ENCODE measurements around the gene PHLDA3.

The PHLDA3 gene

DNA sequence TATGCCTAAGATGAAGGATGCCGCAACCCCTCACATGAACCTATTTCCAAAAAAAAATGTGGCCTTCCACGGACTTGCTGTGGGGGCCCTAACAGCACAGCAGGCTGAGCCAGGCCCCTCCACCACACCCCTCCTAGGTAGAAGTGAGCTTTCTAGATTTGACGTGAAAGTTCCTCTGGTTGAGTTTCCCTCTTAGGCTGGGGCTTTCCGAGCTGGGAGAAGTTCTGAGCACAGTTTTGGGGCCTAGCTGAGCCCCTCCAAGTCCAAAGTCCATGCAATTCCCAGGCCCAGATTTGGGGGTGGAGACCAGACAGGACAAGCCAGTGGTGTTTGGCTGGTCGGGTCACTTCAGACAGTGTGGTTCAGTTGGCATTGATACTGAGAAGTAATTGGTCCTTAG is 13.8 kb upstream of the PHLDA3 start:
- no peak overlapping the region for H3K4me3 ChIP-seq (ENCODE audit: low read depth, low read length)
- no peaks in the 10 kb centered on the region for H3K4me1 ChIP-seq (ENCODE audit: control insufficient read depth, insufficient read depth, low read length)
- ChIA-PET CTCF (interaction anchor here (0.6 to 14.9 kb wide), 28 partner anchors 9 to 366 kb away, joined by 3 to 471 read pairs (median 7); partner anchors contain the start of genes CSRP1 and NAV1), POLR2A (interaction anchor here (0.6 to 4.4 kb wide), 6 partner anchors 10 to 45 kb away, joined by 3 to 42 read pairs (median 6); no protein-coding TSS in a partner anchor)
- H3K27ac ChIP-seq (ENCODE audit: extremely low read depth, low read depth, low read length), result no peak overlapping the region
- H3K9me3 ChIP-seq (ENCODE audit: control insufficient read depth, insufficient read depth, low read depth, low read length), result no peaks in the 10 kb centered on the region
- TF ChIP-seq, protein P1, sequence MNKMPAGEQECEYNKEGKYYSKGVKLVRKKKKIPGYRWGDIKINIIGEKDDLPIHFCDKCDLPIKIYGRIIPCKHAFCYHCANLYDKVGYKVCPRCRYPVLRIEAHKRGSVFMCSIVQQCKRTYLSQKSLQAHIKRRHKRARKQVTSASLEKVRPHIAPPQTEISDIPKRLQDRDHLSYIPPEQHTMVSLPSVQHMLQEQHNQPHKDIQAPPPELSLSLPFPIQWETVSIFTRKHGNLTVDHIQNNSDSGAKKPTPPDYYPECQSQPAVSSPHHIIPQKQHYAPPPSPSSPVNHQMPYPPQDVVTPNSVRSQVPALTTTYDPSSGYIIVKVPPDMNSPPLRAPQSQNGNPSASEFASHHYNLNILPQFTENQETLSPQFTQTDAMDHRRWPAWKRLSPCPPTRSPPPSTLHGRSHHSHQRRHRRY (tag by site-specific recombination; IDR thresholded peaks at IDR 0.05), result no peak
- TF ChIP-seq GLI4 (tag by site-specific recombination; IDR thresholded peaks at IDR 0.05) (no peak), ZNF544 (tag by site-specific recombination; IDR thresholded peaks at IDR 0.05) (no peak), ZNF596 (tag by site-specific recombination; IDR thresholded peaks at IDR 0.05) (no peak), ZSCAN16 (tag by site-specific recombination; IDR thresholded peaks at IDR 0.05) (no peak), ZBTB20 (tag by site-specific recombination; IDR thresholded peaks at IDR 0.05) (no peak), ZNF324 (tag by site-specific recombination; IDR thresholded peaks at IDR 0.05) (no peak), ZXDB (tag by site-specific recombination; IDR thresholded peaks at IDR 0.05) (no peak), ZNF623 (tag by site-specific recombination; IDR thresholded peaks at IDR 0.05) (no peak), ZNF248 (tag by site-specific recombination; IDR thresholded peaks at IDR 0.05) (no peak)
- TF ChIP-seq, protein P2, sequence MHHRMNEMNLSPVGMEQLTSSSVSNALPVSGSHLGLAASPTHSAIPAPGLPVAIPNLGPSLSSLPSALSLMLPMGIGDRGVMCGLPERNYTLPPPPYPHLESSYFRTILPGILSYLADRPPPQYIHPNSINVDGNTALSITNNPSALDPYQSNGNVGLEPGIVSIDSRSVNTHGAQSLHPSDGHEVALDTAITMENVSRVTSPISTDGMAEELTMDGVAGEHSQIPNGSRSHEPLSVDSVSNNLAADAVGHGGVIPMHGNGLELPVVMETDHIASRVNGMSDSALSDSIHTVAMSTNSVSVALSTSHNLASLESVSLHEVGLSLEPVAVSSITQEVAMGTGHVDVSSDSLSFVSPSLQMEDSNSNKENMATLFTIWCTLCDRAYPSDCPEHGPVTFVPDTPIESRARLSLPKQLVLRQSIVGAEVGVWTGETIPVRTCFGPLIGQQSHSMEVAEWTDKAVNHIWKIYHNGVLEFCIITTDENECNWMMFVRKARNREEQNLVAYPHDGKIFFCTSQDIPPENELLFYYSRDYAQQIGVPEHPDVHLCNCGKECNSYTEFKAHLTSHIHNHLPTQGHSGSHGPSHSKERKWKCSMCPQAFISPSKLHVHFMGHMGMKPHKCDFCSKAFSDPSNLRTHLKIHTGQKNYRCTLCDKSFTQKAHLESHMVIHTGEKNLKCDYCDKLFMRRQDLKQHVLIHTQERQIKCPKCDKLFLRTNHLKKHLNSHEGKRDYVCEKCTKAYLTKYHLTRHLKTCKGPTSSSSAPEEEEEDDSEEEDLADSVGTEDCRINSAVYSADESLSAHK (tag by site-specific recombination; IDR thresholded peaks at IDR 0.05), result no peak
- H3K36me3 ChIP-seq (ENCODE audit: control insufficient read depth in 2 of 2, insufficient read depth in 1 of 2, low read length in 2 of 2), result no peaks in the 10 kb centered on the region

DNA sequence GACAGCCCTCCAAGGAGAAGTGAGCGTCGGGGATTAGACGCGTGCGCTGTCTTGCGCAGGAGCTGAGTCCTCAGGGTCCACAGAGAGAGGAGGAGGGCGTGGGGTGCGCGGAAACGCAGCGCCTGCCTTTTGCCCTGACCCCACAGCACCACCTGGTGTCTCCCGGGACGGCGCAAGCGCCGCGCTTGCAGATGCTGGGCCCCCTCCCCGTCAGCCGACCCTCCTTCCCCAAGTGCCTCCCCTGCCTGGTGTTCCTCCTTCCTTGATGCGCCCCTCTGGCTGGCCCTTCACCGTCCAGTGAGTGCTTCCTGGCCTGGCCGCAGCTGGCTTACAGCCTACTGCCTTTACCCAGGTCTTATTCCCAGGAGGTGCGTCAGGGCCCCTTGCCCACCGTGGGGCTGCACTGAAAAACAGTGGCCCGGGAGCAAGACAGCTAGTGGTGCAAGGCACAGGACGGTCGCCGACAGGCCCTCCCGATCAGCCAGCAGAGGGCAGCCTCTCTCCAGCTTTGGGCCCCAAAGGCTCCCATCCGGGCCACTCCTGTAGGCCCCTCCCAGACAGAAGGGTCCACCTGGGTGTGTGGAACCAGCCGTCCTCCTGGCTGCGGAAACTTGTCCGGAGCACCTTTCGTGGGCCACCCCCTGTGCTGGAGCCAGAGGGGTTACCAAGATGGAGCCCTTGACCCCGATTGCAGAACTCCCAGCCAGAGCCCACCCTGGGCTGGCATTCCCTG is 12.9 kb upstream of the PHLDA3 start:
- Histone ChIP-seq H3K27ac (ENCODE audit: extremely low read depth, low read depth, low read length) (no peak overlapping the region), H3K36me3 (ENCODE audit: control insufficient read depth in 2 of 2, insufficient read depth in 1 of 2, low read length in 2 of 2) (no peaks in the 10 kb centered on the region), H3K4me3 (ENCODE audit: low read depth, low read length) (no peak overlapping the region), H3K4me1 (ENCODE audit: control insufficient read depth, insufficient read depth, low read length) (no peaks in the 10 kb centered on the region), H3K9me3 (ENCODE audit: control insufficient read depth, insufficient read depth, low read depth, low read length) (no peaks in the 10 kb centered on the region)
- CTCF ChIA-PET, result interaction anchor here (0.5 to 14.9 kb wide), 44 partner anchors 9 to 533 kb away, joined by 3 to 471 read pairs (median 5); partner anchors contain the start of genes CSRP1 and NAV1
- POLR2A ChIA-PET, result interaction anchor here (0.6 to 4.4 kb wide), 11 partner anchors 10 to 46 kb away, joined by 3 to 42 read pairs (median 4); partner anchors contain the start of genes CSRP1 and PHLDA3
- TF ChIP-seq, protein P3, sequence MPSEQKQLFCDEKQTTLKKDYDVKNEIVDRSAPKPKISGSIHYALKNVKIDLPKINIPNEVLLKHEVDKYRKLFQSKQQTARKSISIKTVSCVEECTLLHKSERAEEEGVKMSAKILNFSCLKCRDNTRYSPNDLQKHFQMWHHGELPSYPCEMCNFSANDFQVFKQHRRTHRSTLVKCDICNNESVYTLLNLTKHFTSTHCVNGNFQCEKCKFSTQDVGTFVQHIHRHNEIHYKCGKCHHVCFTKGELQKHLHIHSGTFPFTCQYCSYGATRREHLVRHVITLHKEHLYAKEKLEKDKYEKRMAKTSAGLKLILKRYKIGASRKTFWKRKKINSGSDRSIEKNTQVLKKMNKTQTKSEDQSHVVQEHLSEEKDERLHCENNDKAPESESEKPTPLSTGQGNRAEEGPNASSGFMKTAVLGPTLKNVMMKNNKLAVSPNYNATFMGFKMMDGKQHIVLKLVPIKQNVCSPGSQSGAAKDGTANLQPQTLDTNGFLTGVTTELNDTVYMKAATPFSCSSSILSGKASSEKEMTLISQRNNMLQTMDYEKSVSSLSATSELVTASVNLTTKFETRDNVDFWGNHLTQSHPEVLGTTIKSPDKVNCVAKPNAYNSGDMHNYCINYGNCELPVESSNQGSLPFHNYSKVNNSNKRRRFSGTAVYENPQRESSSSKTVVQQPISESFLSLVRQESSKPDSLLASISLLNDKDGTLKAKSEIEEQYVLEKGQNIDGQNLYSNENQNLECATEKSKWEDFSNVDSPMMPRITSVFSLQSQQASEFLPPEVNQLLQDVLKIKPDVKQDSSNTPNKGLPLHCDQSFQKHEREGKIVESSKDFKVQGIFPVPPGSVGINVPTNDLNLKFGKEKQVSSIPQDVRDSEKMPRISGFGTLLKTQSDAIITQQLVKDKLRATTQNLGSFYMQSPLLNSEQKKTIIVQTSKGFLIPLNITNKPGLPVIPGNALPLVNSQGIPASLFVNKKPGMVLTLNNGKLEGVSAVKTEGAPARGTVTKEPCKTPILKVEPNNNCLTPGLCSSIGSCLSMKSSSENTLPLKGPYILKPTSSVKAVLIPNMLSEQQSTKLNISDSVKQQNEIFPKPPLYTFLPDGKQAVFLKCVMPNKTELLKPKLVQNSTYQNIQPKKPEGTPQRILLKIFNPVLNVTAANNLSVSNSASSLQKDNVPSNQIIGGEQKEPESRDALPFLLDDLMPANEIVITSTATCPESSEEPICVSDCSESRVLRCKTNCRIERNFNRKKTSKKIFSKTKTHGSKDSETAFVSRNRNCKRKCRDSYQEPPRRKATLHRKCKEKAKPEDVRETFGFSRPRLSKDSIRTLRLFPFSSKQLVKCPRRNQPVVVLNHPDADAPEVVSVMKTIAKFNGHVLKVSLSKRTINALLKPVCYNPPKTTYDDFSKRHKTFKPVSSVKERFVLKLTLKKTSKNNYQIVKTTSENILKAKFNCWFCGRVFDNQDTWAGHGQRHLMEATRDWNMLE (tag by site-specific recombination; conservative IDR thresholded peaks at IDR 0.05; ENCODE audit: low read depth), result no peak
- TF ChIP-seq, protein P4, sequence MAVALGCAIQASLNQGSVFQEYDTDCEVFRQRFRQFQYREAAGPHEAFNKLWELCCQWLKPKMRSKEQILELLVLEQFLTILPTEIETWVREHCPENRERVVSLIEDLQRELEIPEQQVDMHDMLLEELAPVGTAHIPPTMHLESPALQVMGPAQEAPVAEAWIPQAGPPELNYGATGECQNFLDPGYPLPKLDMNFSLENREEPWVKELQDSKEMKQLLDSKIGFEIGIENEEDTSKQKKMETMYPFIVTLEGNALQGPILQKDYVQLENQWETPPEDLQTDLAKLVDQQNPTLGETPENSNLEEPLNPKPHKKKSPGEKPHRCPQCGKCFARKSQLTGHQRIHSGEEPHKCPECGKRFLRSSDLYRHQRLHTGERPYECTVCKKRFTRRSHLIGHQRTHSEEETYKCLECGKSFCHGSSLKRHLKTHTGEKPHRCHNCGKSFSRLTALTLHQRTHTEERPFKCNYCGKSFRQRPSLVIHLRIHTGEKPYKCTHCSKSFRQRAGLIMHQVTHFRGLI (tag by site-specific recombination; IDR thresholded peaks at IDR 0.05), result no peak
- TF ChIP-seq IKZF3 (tag by site-specific recombination; IDR thresholded peaks at IDR 0.05) (no peak), ZNF776 (tag by site-specific recombination; IDR thresholded peaks at IDR 0.05; ENCODE audit: borderline replicate concordance) (no peak), ZNF621 (tag by site-specific recombination; IDR thresholded peaks at IDR 0.05) (no peak), ZNF555 (tag by site-specific recombination; conservative IDR thresholded peaks at IDR 0.05) (no peak), ZFP3 (tag by site-specific recombination; IDR thresholded peaks at IDR 0.05; ENCODE audit: low read depth) (no peak), ZNF391 (tag by site-specific recombination; IDR thresholded peaks at IDR 0.05; ENCODE audit: borderline replicate concordance, low read depth) (peak; percentile 35; the same call in 1 of the 2 replicates), ZNF658 (tag by site-specific recombination; IDR thresholded peaks at IDR 0.05) (no peak), SETDB1 (IDR thresholded peaks at IDR 0.05; ENCODE audit: insufficient read length, low read length) (no peak), ZNF341 (tag by site-specific recombination; IDR thresholded peaks at IDR 0.05; ENCODE audit: low read depth) (peak; percentile 81), ZNF214 (tag by site-specific recombination; IDR thresholded peaks at IDR 0.05; ENCODE audit: borderline replicate concordance) (no peak), ZNF324 (tag by site-specific recombination; IDR thresholded peaks at IDR 0.05) (peak; percentile 73; the same call in 1 of the 2 replicates), ZNF155 (tag by site-specific recombination; IDR thresholded peaks at IDR 0.05) (no peak)
